Lower leg skin (tissue), 3 donors: Measurements from ENCODE around the gene GPI.

Experiments
- CTCF ChIP-seq, 3 donors: fragments of 450-650 bp; IDR thresholded peaks; one replicate each; pipeline ENCODE4 v1.5.1; 2016; ENCODE audit warnings: antibody characterized with exemption in 3 of 3, mild to moderate bottlenecking in 3 of 3, moderate library complexity in 2 of 3
- POLR2A ChIP-seq, 2 donors: fragments of 450-650 bp; IDR thresholded peaks; one replicate each; pipeline ENCODE4 v1.6.1; 2016 to 2017; ENCODE audit warnings: antibody characterized with exemption in 2 of 2, mild to moderate bottlenecking in 1 of 2, moderate library complexity in 1 of 2

DNA sequence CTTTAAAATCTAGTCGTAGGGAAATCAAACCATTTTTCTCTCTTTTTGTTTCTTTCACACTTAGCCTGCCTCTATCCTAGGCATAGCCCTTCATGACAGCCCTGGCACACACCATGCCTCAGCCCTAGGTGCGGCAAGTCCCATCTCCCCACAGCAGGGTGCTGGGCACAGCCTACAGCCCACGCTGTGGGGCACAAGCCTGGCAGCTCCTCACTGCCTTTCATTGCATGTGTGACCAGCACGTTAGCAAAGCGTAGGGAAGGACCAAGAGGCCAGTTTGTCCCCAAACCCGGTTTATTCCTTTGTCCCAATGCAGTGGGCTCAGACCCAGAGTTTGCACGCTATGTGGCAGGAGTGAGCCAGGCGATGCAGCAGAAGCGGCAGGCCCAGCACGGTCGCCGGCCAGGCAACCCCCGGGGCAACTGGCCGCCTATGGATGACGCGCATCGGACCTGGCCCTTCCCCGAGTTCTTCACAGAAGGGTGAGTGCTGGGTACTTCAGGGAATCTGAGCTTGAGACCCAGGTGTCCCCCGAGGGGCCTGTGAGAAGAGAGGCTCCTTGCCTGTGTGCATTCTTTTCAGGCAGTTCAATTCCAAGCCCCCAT is 17.3 kb upstream of the GPI start:
- TF ChIP-seq POLR2A (IDR thresholded peaks at IDR 0.05) (no peak), CTCF (IDR thresholded peaks at IDR 0.05) (no peak)
